ENCODE data around the gene DAZAP2.

DNA sequence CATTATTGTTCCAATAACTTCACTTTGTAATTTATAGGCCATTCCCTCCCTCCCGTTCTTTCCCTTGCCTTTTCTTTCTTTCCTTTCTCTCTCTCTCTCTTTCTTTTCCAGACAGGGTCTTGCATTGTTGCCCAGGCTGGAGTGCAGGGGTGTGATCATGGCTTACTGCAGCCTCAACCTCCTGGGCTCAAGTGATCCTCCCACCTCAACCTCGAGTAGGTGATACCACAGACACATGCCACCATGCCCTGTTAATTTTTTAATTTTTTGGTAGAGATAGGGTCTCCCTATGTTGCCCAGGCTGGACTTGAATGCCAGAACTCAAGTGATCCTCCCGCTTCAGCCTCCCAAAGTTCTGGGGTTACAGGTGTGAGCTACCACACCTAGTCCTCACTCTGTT, 14.0 kb upstream of the DAZAP2 start:
- no peak for TF ChIP-seq POLR2A (IDR thresholded peaks at IDR 0.05; ENCODE audit: extremely low read depth, insufficient read length)
- TF ChIP-seq, protein P1, sequence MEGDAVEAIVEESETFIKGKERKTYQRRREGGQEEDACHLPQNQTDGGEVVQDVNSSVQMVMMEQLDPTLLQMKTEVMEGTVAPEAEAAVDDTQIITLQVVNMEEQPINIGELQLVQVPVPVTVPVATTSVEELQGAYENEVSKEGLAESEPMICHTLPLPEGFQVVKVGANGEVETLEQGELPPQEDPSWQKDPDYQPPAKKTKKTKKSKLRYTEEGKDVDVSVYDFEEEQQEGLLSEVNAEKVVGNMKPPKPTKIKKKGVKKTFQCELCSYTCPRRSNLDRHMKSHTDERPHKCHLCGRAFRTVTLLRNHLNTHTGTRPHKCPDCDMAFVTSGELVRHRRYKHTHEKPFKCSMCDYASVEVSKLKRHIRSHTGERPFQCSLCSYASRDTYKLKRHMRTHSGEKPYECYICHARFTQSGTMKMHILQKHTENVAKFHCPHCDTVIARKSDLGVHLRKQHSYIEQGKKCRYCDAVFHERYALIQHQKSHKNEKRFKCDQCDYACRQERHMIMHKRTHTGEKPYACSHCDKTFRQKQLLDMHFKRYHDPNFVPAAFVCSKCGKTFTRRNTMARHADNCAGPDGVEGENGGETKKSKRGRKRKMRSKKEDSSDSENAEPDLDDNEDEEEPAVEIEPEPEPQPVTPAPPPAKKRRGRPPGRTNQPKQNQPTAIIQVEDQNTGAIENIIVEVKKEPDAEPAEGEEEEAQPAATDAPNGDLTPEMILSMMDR (IDR thresholded peaks at IDR 0.05; ENCODE audit: low read depth, low read length): no peak
